A673 (cell line): ENCODE data around the gene GALNT7. TPM values are rescaled to one million over a fixed set of nuclear protein-coding genes. Genes with fewer than 3 reads are reported as not detected.
A peak's percentile ranks its signal among the peaks of the same experiment; 100 is the strongest.

Source experiments
- BruUV-seq: library from RNA; stranded (reverse); fragments of 400-500 nt; replicated peaks from 2 replicates; lab custom pipeline; 2021; lab: Mats Ljungman, UMichigan
- CTCF ChIA-PET: fragments of 300-600 bp; sonication (Branson Sonifier 250); formaldehyde crosslinking; loops from one replicate; lab custom pipeline; 2022; ENCODE audit warnings: antibody characterized with exemption; lab: Charles Lee
- POLR2A ChIA-PET: fragments of 300-600 bp; sonication (Branson Sonifier 250); formaldehyde crosslinking; loops from one replicate; lab custom pipeline; 2022; ENCODE audit warnings: antibody characterized with exemption; ENCODE audit not compliant: low non-redundant PET; lab: Charles Lee
- DNase-seq: peaks from one replicate; pipeline ENCODE4 v3.0.0-alpha.2; 2015; ENCODE audit warnings: low spot score
- H3K27ac ChIP-seq: fragments of 200-600 bp; sonication (generic); 2 replicates; pipeline ENCODE4 v1.5.1; 2016; ENCODE audit warnings: mixed run types, low read depth, mild to moderate bottlenecking, mixed read lengths, antibody characterized with exemption, low read length; ENCODE audit not compliant: poor library complexity, severe bottlenecking
- H3K27me3 ChIP-seq: fragments of 200-600 bp; sonication (generic); replicated peaks from 2 replicates; pipeline ENCODE4 v1.6.1; 2017; ENCODE audit warnings: mixed run types, low read depth, mild to moderate bottlenecking, mixed read lengths, antibody characterized with exemption, low read length; ENCODE audit not compliant: insufficient read depth, poor library complexity
- H3K36me3 ChIP-seq: fragments of 200-600 bp; sonication (generic); 2 replicates; pipeline ENCODE4 v1.6.1; 2016; ENCODE audit warnings: mixed run types, mild to moderate bottlenecking, mixed read lengths, antibody characterized with exemption, low read length; ENCODE audit not compliant: insufficient read depth, poor library complexity, severe bottlenecking
- H3K4me1 ChIP-seq: fragments of 200-600 bp; sonication (generic); 2 replicates; pipeline ENCODE4 v1.6.1; 2017; ENCODE audit warnings: mixed run types, mild to moderate bottlenecking, mixed read lengths, antibody characterized with exemption, low read length; ENCODE audit not compliant: insufficient read depth, poor library complexity, severe bottlenecking
- H3K4me3 ChIP-seq: fragments of 200-600 bp; sonication (generic); 2 replicates; pipeline ENCODE4 v1.5.1; 2016; ENCODE audit warnings: low read depth, mixed run types, mild to moderate bottlenecking, mixed read lengths, low read length; ENCODE audit not compliant: poor library complexity, severe bottlenecking
- H3K9me3 ChIP-seq: fragments of 200-600 bp; sonication (generic); 2 replicates; pipeline ENCODE4 v1.6.1; 2016; ENCODE audit warnings: mixed run types, low read depth, mild to moderate bottlenecking, mixed read lengths, antibody characterized with exemption, low read length; ENCODE audit not compliant: poor library complexity, severe bottlenecking
- CTCF ChIP-seq: fragments of 300-800, 200-600 bp; sonication (generic); conservative IDR thresholded peaks from 2 replicates; pipeline ENCODE4 v1.5.1; 2017; ENCODE audit warnings: low read depth, mild to moderate bottlenecking, antibody characterized with exemption, low read length, moderate library complexity, mixed read lengths
- EZH2 ChIP-seq: fragments of 200-600 bp; sonication (generic); IDR thresholded peaks from 2 replicates; pipeline ENCODE4 v1.6.1; 2017; ENCODE audit warnings: borderline replicate concordance, low read depth, mild to moderate bottlenecking, mixed read lengths, antibody characterized with exemption, low read length; ENCODE audit not compliant: poor library complexity, severe bottlenecking
- intact Hi-C: fragments of 100-400 bp; cut with micrococcal nuclease; formaldehyde crosslinking; loops from one replicate; pipeline ENCODE4 v1.10.0; 2022; ENCODE audit not compliant: unreplicated experiment
- total RNA-seq: library from RNA; stranded (reverse); gene quantifications from 2 replicates; pipeline ENCODE4 v1.2.3, GENCODE V29; 2021

Gene GALNT7
- total RNA-seq, 1 experiment from 2014 or later = 89.7 TPM

GRCh38 chr4:173166491-173166890, 2.1 kb upstream of the GALNT7 start:
- no TSS peak for BruUV-seq

GRCh38 chr4:173167758-173168395, 734 bp upstream of the GALNT7 start:
- TF ChIP-seq EZH2 (no peak), CTCF (no peak)
- H3K27ac ChIP-seq = peak overlapping the region; percentile 90
- intact Hi-C loops = no loop called here
- BruUV-seq = TSS peak; percentile 54
- peak; percentile 84 for DNase-seq
- peak overlapping the region; percentile 74 for H3K4me3 ChIP-seq
- no peaks in the 10 kb centered on the region for H3K27me3 ChIP-seq
- CTCF ChIA-PET = interaction anchor here (0.7 kb wide), 1 partner anchor 154 kb away, joined by 6 read pairs; no protein-coding TSS in a partner anchor
- peaks cover 8% of the 10 kb centered on the region for H3K36me3 ChIP-seq
- H3K4me1 ChIP-seq = peaks cover 29% of the 10 kb centered on the region
- POLR2A ChIA-PET = interaction anchor here (0.6 kb wide), 2 partner anchors 136 to 361 kb away, joined by 5 to 7 read pairs; no protein-coding TSS in a partner anchor
- H3K9me3 ChIP-seq = no peaks in the 10 kb centered on the region

More at GRCh38 chr4:173166491-173166890, 2.1 kb upstream of the GALNT7 start:
- DNase-seq = no peak
- ChIA-PET POLR2A (no interaction called here), CTCF (no interaction called here)
- Histone ChIP-seq H3K27ac (no peak overlapping the region), H3K9me3 (no peaks in the 10 kb centered on the region), H3K27me3 (no peaks in the 10 kb centered on the region), H3K4me3 (no peak overlapping the region), H3K36me3 (peaks cover 8% of the 10 kb centered on the region), H3K4me1 (peaks cover 17% of the 10 kb centered on the region)
- intact Hi-C loops = no loop called here
- TF ChIP-seq EZH2 = no peak
- TF ChIP-seq CTCF = no peak

GRCh38 chr4:173169178-173169427, 492 bp downstream of the GALNT7 start:
- TF ChIP-seq CTCF = no peak
- Histone ChIP-seq H3K4me3 (peak overlapping the region; percentile 74), H3K9me3 (no peaks in the 10 kb centered on the region), H3K27me3 (no peaks in the 10 kb centered on the region), H3K4me1 (peaks cover 37% of the 10 kb centered on the region), H3K36me3 (peaks cover 8% of the 10 kb centered on the region), H3K27ac (peak overlapping the region; percentile 90)
- BruUV-seq = no TSS peak
- CTCF ChIA-PET = no interaction called here
- intact Hi-C loops = no loop called here
- no peak for DNase-seq
- POLR2A ChIA-PET = no interaction called here
